Activated CD4-positive, alpha-beta T cell treated with anti-CD3 and anti-CD28 coated beads for 36 hours (primary cell): ENCODE results near the gene SELENOO. TPM values are rescaled to one million over a fixed set of nuclear protein-coding genes. Genes with fewer than 3 reads are reported as not detected.
A peak's percentile ranks its signal among the peaks of the same experiment; 100 is the strongest.

Experiments used
- ATAC-seq: fragments of 200-7000 bp; cut with Tn5 transposase; one replicate; pipeline ENCODE4 v1.10.0; 2021; ENCODE audit warnings: mild to moderate bottlenecking, moderate library complexity
- CTCF ChIA-PET: fragments of 350-600 bp; sonication (Branson Sonifier 250); formaldehyde crosslinking; loops from one replicate; lab custom pipeline; 2021; ENCODE audit warnings: antibody characterized with exemption; lab: Charles Lee
- POLR2A ChIA-PET: fragments of 350-600 bp; sonication (Branson Sonifier 250); formaldehyde crosslinking; loops from one replicate; lab custom pipeline; 2021; ENCODE audit warnings: antibody characterized with exemption, inconsistent platforms; lab: Charles Lee
- DNase-seq: peaks from one replicate; pipeline ENCODE4 v3.0.0-alpha.2; 2020
- H3K27ac Mint-ChIP-seq: one replicate; pipeline ENCODE4 v1.8.0; 2021; ENCODE audit warnings: mixed read lengths
- H3K27me3 Mint-ChIP-seq: one replicate; pipeline ENCODE4 v1.8.0; 2021; ENCODE audit warnings: mixed read lengths
- H3K36me3 Mint-ChIP-seq: one replicate; pipeline ENCODE4 v1.8.0; 2021; ENCODE audit warnings: low read depth, mixed read lengths
- H3K4me1 Mint-ChIP-seq: one replicate; pipeline ENCODE4 v1.8.0; 2021; ENCODE audit warnings: mixed read lengths
- H3K4me3 Mint-ChIP-seq: one replicate; pipeline ENCODE4 v1.8.0; 2021; ENCODE audit warnings: mild to moderate bottlenecking, moderate library complexity, mixed read lengths
- H3K9me3 Mint-ChIP-seq: one replicate; pipeline ENCODE4 v1.8.0; 2021; ENCODE audit warnings: low read depth, mixed read lengths
- intact Hi-C, 2 experiments: fragments of 100-400 bp; cut with DNase I in 1 of 2; cut with micrococcal nuclease in 1 of 2; formaldehyde crosslinking; loops; one replicate each; pipeline versions ENCODE4 v1.14.2 to v1.15.1; 2022 to 2024; cut with DNase I, micrococcal nuclease
- total RNA-seq, 2 experiments: library from RNA; stranded (reverse); gene quantifications; one replicate each; pipeline ENCODE4 v1.2.3, GENCODE V29; 2021

SELENOO gene
- total RNA-seq, 2 experiments from 2014 or later, result 14.4 to 18.3 TPM

DNA sequence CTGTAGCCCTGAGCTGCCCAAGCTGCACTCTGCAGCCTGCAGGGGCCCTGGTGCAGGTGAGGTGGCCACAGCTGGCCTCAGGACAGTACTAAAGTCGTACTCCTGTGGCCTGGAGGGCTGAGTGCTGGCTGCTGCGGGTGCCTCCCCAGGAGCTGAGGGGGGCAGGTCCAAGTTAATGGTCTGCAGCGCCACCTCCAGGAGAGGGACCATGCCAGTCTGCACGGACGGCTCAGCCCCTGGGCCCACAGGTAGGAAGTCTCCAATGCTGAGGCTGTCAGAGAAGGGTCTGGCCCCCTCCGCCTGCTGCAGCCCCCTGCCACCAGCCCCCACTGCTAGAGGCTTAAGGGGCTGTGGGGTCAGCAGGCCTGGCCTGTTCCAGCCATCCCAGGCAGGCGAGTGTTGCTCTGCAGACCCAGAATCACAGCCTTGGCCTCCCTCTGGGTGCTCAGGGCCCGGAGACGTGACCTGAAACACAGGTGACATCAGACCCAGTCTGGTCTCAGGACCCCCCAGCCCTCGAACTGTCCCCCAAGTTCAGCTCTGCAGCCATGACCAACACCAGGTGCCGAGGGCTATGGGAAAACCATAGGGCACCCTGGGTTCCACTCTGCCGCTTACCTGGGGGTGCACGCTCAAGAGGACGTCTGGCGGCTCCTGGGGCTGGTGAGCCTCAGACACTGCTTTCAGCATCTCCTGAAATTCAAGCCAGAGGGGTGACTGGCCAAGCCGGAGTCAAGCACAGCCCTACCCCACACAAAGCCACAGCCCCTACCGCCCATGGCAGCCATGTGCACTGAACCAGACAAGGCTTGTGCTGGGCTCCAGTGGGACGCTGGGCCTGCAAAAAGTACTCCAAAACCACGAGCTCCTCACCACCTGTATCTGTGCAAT lies 20.8 kb downstream of the SELENOO start:
- Mint-ChIP-seq H3K4me1 (no peaks in the 10 kb centered on the region), H3K27ac (no peak overlapping the region), H3K36me3 (peaks cover 26% of the 10 kb centered on the region), H3K9me3 (no peaks in the 10 kb centered on the region), H3K27me3 (no peaks in the 10 kb centered on the region), H3K4me3 (no peak overlapping the region)
- intact Hi-C loops, result no loop called here
- ChIA-PET CTCF (interaction anchor here (1.7 kb wide), 1 partner anchor 72 kb away, joined by 6 read pairs; no protein-coding TSS in a partner anchor), POLR2A (no interaction called here)
- DNase-seq (no peak), ATAC-seq (peak; percentile 31)

DNA sequence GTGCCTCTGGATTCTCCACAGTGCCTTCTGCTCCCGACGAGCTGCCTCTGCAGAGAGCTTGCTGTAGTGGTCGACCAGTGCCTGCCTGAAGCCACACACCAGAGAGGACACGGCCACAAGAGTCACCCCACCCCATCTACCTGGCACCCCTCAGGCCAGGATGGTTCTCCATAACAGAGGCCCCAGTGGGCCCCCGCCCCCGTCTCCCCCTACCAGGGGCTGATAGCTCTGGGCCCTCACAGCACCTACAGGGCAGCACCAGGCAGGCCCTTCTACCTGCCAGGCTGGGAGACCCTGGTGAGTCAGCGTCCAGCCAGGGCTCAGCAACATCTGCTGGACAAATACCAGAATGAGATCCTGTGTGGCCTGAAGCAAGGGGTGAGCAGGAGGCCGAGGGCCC lies 21.7 kb downstream of the SELENOO start:
- Mint-ChIP-seq H3K36me3 (peaks cover 23% of the 10 kb centered on the region), H3K4me1 (no peaks in the 10 kb centered on the region), H3K27me3 (no peaks in the 10 kb centered on the region), H3K27ac (no peak overlapping the region), H3K9me3 (no peaks in the 10 kb centered on the region), H3K4me3 (no peak overlapping the region)
- ATAC-seq, result no peak
- DNase-seq, result no peak
- intact Hi-C loops, result no loop called here
- ChIA-PET CTCF (interaction anchor here (0.6 to 1.7 kb wide), 3 partner anchors 22 to 73 kb away, joined by 3 to 6 read pairs (median 3); partner anchors contain the start of genes HDAC10 and TUBGCP6), POLR2A (no interaction called here)

DNA sequence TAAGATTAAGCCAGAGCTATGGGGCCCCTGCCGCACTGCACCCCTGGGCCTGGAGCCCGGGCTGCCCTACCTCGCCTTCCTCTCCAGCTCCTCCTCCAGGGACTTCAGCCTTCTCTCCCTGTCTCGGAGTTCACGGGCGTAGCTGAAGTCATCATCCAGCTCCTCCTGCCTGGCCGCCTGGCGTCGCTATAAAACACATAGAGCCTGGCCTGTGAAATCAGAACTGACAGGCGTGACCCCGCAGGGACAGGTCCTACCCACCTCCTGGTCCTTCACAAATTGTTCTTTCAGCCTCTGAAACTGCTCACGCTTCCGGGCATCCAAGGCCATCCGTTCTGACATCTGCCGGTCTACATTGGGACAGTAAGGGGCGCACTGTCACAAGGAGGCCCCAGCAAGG lies 23.3 kb downstream of the SELENOO start:
- POLR2A ChIA-PET, result no interaction called here
- H3K4me3 Mint-ChIP-seq, result no peak overlapping the region
- H3K36me3 Mint-ChIP-seq, result peaks cover 19% of the 10 kb centered on the region
- no peak for DNase-seq
- no peaks in the 10 kb centered on the region for H3K9me3 Mint-ChIP-seq
- no peaks in the 10 kb centered on the region for H3K4me1 Mint-ChIP-seq
- intact Hi-C loops, result no loop called here
- ATAC-seq, result no peak
- no peaks in the 10 kb centered on the region for H3K27me3 Mint-ChIP-seq
- no peak overlapping the region for H3K27ac Mint-ChIP-seq
- CTCF ChIA-PET, result interaction anchor here (1.3 kb wide), 1 partner anchor 34 kb away, joined by 3 read pairs; no protein-coding TSS in a partner anchor

DNA sequence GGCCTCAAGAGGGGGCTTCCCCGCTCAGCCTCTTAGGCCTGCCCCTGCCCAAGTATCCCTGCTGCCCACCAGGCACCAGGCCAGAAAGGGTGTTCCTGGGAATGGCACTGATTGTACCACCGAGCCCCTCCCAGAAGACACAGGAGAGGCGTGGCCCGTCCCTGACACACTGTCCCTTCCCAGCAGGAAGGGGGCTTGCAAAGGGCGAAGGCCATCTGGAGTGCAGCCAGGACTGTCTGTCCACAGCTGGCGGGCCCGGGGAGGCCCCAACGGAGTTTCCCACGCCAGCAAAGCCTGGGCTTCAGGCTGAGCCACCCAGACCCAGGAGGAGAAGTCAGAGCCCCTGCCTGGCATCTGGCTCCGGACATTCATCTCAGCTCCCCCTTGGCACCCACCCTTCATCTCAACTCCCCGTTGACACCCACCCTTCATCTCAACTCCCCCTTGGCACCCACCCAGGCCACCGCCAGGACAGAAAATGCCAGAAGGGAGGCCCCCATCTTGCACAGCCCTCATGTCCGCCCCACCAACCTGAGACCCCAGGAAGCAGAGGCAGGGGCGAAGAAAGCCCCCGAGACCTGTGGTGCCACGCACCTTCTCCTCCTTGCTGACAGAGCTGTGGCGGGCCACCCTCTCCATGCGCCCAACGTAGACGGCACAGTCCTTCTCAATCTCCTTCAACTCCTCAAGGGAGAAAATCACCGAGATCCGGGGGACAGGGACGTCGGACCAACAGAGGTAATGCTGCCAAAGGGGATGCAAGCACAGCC lies 24.6 kb downstream of the SELENOO start:
- ATAC-seq (no peak), DNase-seq (no peak)
- no peaks in the 10 kb centered on the region for H3K9me3 Mint-ChIP-seq
- no peaks in the 10 kb centered on the region for H3K4me1 Mint-ChIP-seq
- no peak overlapping the region for H3K4me3 Mint-ChIP-seq
- intact Hi-C loops, result no loop called here
- H3K27me3 Mint-ChIP-seq, result no peaks in the 10 kb centered on the region
- no peak overlapping the region for H3K27ac Mint-ChIP-seq
- H3K36me3 Mint-ChIP-seq, result peaks cover 18% of the 10 kb centered on the region
- POLR2A ChIA-PET, result no interaction called here
- CTCF ChIA-PET, result interaction anchor here (1.0 kb wide), 1 partner anchor 17 kb away, joined by 4 read pairs; no protein-coding TSS in a partner anchor

DNA sequence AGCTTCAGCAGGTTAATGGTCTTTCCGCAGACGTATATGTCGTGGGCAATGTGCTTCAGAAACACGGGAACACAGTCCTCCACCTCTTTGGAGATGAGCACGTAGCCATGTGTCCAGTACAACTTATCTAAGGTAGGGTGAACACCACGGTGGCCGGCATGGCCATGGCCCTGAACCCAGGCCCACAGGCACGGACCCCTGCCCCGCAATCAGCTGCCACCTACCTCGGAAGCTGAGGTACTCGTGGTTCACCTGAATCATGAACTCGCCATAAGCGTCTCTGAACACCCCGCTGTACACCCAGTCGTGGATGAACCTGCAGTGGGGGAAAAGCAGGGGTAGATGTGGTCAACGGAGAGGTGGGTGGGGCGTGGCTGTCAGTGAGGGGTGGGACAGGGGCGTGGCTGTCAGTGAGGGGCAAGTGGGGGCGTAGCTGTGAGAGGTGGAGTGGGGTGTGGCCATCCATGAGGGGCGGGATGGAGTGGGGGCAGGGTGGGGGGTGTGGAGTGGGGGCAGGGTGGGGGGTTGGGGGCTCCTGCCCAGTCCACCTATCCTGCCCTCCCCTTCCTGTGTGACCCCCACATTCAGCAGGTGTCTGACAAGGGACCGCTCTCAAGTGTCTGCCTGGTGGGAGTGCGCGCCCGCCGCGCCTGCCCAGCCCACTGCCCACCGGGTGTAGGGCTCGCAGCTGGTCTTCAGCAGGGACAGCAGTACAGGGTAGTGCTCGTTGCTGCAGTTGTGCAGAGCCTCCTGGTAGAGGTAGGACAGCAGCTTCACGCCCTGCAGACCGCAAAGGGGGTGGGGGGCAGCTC lies 25.5 kb downstream of the SELENOO start:
- Mint-ChIP-seq H3K36me3 (peaks cover 13% of the 10 kb centered on the region), H3K9me3 (no peaks in the 10 kb centered on the region), H3K4me3 (no peak overlapping the region), H3K27me3 (no peaks in the 10 kb centered on the region), H3K4me1 (no peaks in the 10 kb centered on the region), H3K27ac (no peak overlapping the region)
- no peak for DNase-seq
- intact Hi-C loops, result no loop called here
- ChIA-PET POLR2A (no interaction called here), CTCF (interaction anchor here (1.0 kb wide), 1 partner anchor 16 kb away, joined by 4 read pairs; no protein-coding TSS in a partner anchor)
- ATAC-seq, result no peak

DNA sequence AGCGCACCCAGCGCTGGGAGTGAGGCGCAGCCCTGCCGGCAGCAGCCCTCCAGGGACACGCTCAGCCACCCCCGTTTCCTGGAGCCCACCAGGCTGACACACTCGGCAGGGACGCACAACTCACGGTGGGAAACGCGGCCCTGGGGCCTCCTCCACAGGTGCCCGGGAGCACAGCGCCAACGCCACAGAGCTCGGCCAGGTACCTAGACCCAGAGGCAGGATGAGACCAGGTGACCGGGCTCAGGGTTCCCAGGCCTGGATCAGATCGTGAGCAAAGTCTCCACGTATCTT lies 26.0 kb downstream of the SELENOO start:
- intact Hi-C loops, result no loop called here
- no peak for ATAC-seq
- CTCF ChIA-PET, result interaction anchor here (1.3 kb wide), 1 partner anchor 15 kb away, joined by 3 read pairs; no protein-coding TSS in a partner anchor
- Mint-ChIP-seq H3K9me3 (no peaks in the 10 kb centered on the region), H3K4me3 (no peak overlapping the region), H3K27me3 (no peaks in the 10 kb centered on the region), H3K36me3 (peaks cover 13% of the 10 kb centered on the region), H3K27ac (no peak overlapping the region), H3K4me1 (no peaks in the 10 kb centered on the region)
- DNase-seq, result no peak
- POLR2A ChIA-PET, result interaction anchor here (0.6 kb wide), 1 partner anchor 309 kb away, joined by 3 read pairs; no protein-coding TSS in a partner anchor

DNA sequence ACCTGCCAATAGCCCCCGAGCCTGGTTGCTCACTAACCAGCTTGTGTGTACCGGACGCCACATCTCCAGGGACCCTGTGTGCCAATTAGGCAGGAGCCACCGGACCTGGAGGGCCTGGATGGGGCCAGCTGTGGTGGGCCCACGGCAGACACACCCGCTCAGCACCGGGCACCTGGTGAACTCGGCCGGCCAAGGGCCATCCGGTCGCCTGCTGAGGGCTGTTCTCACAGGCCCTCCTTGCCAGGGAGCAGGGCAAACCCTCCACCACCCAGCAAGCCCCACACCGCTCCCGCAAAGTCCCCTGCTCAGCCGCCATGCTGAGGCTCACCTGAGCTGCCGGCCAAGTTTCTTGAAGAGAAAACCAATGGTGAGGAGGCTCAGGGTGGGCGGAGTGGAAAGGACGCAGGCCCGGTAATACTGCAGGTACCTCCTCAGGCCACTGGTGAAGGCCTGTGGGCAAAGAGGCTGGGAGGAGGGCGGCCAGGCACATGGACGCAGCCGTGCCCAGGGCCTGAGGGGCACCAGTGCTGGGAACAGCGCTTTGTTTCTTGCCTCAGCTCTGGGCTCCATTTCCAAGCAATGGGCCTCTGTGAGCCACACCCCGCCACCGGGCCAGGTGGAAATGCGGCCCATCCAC lies 26.9 kb downstream of the SELENOO start:
- intact Hi-C loops, result no loop called here
- ATAC-seq (no peak), DNase-seq (no peak)
- H3K4me3 Mint-ChIP-seq, result no peak overlapping the region
- POLR2A ChIA-PET, result interaction anchor here (0.6 kb wide), 1 partner anchor 310 kb away, joined by 3 read pairs; no protein-coding TSS in a partner anchor
- CTCF ChIA-PET, result interaction anchor here (0.6 to 1.3 kb wide), 2 partner anchors 14 to 19 kb away, joined by 3 read pairs; no protein-coding TSS in a partner anchor
- no peaks in the 10 kb centered on the region for H3K27me3 Mint-ChIP-seq
- peaks cover 13% of the 10 kb centered on the region for H3K36me3 Mint-ChIP-seq
- no peaks in the 10 kb centered on the region for H3K4me1 Mint-ChIP-seq
- no peak overlapping the region for H3K27ac Mint-ChIP-seq
- no peaks in the 10 kb centered on the region for H3K9me3 Mint-ChIP-seq

DNA sequence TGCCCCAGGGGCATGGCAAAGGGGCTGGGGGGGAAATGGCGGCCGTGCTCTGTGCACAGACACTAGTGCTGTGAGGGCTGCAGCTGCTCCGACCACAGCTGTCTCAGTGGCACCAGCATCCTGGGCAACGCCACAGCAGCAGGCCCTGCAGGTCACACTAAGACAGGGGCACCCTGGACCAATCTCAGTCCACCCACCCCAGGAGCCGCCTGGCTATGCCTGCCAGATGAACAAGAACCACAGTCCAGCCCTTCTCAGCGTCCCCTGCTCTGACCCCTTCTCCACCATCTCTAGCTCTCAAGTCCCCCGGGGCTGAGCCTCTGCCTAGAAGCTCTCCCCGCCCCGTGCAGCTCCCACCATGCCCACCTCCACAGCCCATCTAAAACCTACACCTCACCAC lies 27.6 kb downstream of the SELENOO start:
- no peak for ATAC-seq

DNA sequence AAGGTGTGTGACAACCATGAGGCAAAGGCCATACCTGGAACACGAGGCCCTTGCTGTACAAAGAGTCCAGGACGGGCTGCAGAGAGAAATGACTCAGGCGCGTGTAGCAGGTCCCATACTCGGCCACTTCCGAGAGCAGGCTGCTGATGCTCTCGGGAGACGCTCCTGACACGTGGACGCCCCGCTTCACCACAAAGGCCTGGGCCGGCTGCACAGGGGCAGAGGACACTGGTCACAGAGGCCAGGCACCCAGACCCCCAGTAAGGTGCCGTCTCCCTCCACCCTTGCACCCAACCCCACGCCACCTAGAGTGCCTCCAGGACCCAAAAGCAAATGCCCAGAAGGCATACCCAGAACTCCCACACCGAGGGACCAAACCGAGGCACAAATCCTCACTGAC lies 28.6 kb downstream of the SELENOO start:
- Mint-ChIP-seq H3K4me3 (no peak overlapping the region), H3K27me3 (no peaks in the 10 kb centered on the region), H3K36me3 (peaks cover 10% of the 10 kb centered on the region), H3K4me1 (no peaks in the 10 kb centered on the region), H3K27ac (no peak overlapping the region), H3K9me3 (no peaks in the 10 kb centered on the region)
- no peak for DNase-seq
- no peak for ATAC-seq
- CTCF ChIA-PET, result no interaction called here
- intact Hi-C loops, result no loop called here
- POLR2A ChIA-PET, result no interaction called here

More for the DNA sequence above, 27.6 kb downstream of the SELENOO start:
- intact Hi-C loops, result no loop called here
- Mint-ChIP-seq H3K4me1 (no peaks in the 10 kb centered on the region), H3K4me3 (no peak overlapping the region), H3K36me3 (peaks cover 11% of the 10 kb centered on the region), H3K27ac (no peak overlapping the region), H3K27me3 (no peaks in the 10 kb centered on the region), H3K9me3 (no peaks in the 10 kb centered on the region)
- ChIA-PET CTCF (interaction anchor here (0.6 to 0.7 kb wide), 2 partner anchors 13 to 20 kb away, joined by 3 read pairs; no protein-coding TSS in a partner anchor), POLR2A (no interaction called here)
- DNase-seq, result no peak

DNA sequence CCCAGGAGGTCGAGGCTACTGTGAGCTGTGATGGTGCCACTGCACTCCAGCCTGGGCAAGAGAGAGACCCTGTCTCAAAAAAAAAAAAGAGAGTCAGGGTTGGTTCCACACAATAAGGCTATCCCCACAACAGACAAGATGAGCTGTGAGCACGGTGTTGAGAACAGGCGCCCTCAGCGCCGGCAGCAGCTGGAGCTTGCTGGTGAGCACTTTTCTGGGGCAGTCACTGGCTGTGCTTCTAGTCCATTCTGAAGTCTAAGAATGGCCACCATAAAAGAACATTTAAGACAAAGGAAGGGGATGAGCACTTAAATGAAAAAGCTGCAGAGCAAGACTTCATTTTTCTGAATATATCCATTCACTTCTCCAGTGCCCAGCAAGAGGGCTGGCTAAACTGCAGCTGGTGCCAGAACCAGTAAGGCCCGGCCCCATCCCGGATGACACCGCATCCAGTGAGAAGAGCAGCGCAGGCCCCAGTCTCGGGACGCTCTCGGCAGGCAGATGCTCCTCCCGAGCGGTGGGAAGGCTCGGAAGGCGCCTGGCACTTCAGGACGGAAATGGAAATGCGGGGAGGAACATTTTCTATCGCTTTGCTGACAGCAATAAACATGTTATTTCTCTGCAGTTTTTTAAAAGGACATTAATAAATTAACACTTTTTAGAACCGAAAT lies 31.8 kb downstream of the SELENOO start:
- intact Hi-C loops, result no loop called here
- Mint-ChIP-seq H3K4me1 (peaks cover 7% of the 10 kb centered on the region), H3K27ac (no peak overlapping the region), H3K4me3 (no peak overlapping the region), H3K36me3 (peaks cover 15% of the 10 kb centered on the region), H3K9me3 (no peaks in the 10 kb centered on the region), H3K27me3 (no peaks in the 10 kb centered on the region)
- POLR2A ChIA-PET, result no interaction called here
- CTCF ChIA-PET, result interaction anchor here (1.2 to 3.6 kb wide), 2 partner anchors 10 to 96 kb away, joined by 4 to 16 read pairs; no protein-coding TSS in a partner anchor
- ATAC-seq (no peak), DNase-seq (no peak)
